ENCODE results near the gene GRB2.

DNA sequence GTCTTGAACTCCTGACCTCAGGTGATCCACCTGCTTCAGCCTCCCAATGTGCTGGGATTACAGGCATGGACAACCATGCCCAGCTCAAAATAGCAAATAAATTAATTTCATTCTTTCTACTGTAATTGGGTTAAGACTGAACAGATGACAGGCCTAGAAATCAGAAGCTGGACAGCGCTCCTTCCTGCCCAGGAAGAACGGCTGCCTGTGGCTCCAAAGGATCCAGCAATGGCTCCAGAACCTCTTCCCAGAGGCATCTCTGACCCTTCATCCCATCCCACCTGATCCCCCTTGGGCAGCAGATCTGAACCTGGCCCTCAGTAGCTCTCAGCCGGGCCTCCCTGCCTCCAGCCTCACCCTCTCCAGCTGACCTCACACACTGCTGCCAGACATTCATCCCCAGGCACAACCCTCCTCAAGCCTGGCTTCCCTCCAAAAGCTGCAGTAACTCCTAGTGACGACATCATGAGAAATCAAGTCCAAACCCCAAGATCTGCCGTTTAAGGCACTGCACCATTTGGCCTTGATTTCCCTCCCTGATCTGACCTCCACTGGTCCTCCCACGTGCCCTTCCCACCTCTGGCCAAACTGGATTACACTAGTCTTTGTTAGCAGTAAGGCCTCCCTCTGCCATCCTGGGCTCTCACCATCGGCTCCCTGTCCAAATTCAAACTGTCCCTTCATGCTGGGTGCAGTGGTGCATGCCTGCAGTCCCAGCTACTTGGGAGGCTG, 131.3 kb downstream of the GRB2 start:
- TF ChIP-seq, protein P1, sequence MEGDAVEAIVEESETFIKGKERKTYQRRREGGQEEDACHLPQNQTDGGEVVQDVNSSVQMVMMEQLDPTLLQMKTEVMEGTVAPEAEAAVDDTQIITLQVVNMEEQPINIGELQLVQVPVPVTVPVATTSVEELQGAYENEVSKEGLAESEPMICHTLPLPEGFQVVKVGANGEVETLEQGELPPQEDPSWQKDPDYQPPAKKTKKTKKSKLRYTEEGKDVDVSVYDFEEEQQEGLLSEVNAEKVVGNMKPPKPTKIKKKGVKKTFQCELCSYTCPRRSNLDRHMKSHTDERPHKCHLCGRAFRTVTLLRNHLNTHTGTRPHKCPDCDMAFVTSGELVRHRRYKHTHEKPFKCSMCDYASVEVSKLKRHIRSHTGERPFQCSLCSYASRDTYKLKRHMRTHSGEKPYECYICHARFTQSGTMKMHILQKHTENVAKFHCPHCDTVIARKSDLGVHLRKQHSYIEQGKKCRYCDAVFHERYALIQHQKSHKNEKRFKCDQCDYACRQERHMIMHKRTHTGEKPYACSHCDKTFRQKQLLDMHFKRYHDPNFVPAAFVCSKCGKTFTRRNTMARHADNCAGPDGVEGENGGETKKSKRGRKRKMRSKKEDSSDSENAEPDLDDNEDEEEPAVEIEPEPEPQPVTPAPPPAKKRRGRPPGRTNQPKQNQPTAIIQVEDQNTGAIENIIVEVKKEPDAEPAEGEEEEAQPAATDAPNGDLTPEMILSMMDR (IDR thresholded peaks at IDR 0.05; ENCODE audit: control extremely low read depth in 1 of 3, insufficient read depth in 1 of 3, low read depth in 1 of 3, low read length in 3 of 3) = no peak
- no peak for TF ChIP-seq KDM1A (IDR thresholded peaks at IDR 0.05; ENCODE audit: borderline replicate concordance, low read length)

All from H1 (cell line).